ENCODE measurements around the gene PRLR.

DNA sequence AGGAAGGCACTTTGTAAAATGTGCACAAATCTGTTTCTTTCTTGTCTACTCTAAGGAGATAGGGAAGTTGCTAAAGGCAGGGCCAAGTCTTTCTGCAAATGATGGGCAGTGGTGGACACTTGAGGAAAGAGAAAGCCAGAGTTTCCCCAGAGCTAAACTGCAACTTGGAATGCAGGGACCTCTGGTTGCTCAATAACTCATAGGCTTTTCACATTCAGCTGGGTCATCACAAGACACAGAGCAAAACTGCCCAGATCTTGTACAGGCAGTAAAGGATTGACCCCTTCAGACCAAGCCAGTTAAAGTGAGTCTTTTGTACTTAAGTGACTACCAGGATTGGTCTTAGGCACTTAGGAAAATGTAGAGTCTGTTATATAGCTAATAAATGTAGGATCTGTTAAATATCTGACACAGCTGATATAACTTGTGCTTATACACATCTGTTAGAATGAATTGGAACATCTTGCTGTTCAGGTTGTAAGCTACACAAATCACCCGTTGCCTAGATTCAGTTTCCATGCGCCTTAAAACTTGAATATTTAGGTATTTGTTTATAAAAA lies 169.0 kb downstream of the PRLR start:
- TF ChIP-seq SUZ12 (IDR thresholded peaks at IDR 0.05; ENCODE audit: extremely low read depth, insufficient read depth, insufficient read length) (no peak), YY1 (IDR thresholded peaks at IDR 0.05; ENCODE audit: insufficient read depth, insufficient read length) (no peak), ZNF274 (IDR thresholded peaks at IDR 0.05; ENCODE audit: low read depth, low read length) (no peak)
